Measurements from ENCODE around the gene HEATR5A.

DNA sequence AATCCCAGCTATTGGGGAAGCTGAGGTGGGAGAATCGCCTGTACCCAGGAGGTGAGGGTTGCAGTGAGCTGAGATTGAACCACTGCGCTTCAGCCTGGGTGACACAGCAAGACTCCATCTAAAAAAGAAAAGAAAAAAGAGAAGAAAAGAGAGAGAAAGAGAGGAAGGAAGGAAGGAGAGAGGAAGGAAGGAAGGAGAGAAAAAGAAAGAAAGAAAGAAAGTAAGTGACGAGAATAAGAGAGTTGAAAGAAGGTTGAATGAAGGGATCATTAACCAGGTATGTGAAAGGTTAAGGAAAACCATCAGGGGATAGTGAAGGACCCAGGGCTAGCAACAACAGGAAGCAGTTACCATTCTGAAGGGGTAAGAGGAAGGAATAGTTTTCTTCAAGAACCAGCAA is 41.2 kb upstream of the HEATR5A start:
- TF ChIP-seq, protein P1, sequence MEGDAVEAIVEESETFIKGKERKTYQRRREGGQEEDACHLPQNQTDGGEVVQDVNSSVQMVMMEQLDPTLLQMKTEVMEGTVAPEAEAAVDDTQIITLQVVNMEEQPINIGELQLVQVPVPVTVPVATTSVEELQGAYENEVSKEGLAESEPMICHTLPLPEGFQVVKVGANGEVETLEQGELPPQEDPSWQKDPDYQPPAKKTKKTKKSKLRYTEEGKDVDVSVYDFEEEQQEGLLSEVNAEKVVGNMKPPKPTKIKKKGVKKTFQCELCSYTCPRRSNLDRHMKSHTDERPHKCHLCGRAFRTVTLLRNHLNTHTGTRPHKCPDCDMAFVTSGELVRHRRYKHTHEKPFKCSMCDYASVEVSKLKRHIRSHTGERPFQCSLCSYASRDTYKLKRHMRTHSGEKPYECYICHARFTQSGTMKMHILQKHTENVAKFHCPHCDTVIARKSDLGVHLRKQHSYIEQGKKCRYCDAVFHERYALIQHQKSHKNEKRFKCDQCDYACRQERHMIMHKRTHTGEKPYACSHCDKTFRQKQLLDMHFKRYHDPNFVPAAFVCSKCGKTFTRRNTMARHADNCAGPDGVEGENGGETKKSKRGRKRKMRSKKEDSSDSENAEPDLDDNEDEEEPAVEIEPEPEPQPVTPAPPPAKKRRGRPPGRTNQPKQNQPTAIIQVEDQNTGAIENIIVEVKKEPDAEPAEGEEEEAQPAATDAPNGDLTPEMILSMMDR (IDR thresholded peaks at IDR 0.05), result no peak
- TF ChIP-seq POLR2A (IDR thresholded peaks at IDR 0.05), result no peak

Data from right lobe of liver (tissue), 4 donors.